VCaP (cell line): ENCODE results near the gene CLEC20A.

ENCODE experiments used
- H3K27ac ChIP-seq: fragments of 450-650 bp; 2 replicates; pipeline ENCODE4 v1.5.1; 2017
- TF ChIP-seq, protein P1 (sequence below): fragments of 450-650 bp; conservative IDR thresholded peaks from 2 replicates; pipeline ENCODE4 v1.5.1; 2017; ENCODE audit warnings: mild to moderate bottlenecking, moderate library complexity

Gene CLEC20A

GRCh38 chr1:178533121-178533946 is 36.6 kb upstream of the CLEC20A start:
- no peak overlapping the region for H3K27ac ChIP-seq
- TF ChIP-seq, protein P1, sequence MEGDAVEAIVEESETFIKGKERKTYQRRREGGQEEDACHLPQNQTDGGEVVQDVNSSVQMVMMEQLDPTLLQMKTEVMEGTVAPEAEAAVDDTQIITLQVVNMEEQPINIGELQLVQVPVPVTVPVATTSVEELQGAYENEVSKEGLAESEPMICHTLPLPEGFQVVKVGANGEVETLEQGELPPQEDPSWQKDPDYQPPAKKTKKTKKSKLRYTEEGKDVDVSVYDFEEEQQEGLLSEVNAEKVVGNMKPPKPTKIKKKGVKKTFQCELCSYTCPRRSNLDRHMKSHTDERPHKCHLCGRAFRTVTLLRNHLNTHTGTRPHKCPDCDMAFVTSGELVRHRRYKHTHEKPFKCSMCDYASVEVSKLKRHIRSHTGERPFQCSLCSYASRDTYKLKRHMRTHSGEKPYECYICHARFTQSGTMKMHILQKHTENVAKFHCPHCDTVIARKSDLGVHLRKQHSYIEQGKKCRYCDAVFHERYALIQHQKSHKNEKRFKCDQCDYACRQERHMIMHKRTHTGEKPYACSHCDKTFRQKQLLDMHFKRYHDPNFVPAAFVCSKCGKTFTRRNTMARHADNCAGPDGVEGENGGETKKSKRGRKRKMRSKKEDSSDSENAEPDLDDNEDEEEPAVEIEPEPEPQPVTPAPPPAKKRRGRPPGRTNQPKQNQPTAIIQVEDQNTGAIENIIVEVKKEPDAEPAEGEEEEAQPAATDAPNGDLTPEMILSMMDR, result no peak

DNA sequence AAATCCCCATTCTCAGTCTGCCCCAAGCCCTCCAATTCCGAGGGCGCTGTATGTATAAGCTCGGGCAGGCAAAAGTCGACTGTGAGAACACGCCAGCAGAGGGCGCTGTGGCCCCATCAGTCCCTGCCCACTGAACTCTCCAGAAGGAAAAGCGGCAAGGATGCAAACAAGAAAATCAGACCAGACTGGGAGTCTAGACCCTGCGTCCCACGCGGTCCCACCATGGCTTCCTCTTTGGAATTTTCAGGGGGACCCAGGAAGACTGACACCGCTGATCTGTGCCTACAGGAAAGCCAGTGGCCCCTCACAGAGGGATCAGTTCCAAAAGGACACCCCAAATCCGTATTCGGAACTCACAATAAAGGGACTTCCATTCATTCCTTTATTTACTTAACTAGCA is 35.6 kb upstream of the CLEC20A start:
- no peak overlapping the region; the same call in 1 of the 2 replicates for H3K27ac ChIP-seq
- TF ChIP-seq, protein P1, result peak; percentile 91

GRCh38 chr1:178531887-178532286 is 35.1 kb upstream of the CLEC20A start:
- H3K27ac ChIP-seq, result no peak overlapping the region
- TF ChIP-seq, protein P1, result no peak

- no peak overlapping the region for H3K27ac ChIP-seq
- TF ChIP-seq, protein P1, result no peak
These were observed 33.7 kb upstream of the CLEC20A start for GRCh38 chr1:178530502-178530901.

- TF ChIP-seq, protein P1, result no peak
- H3K27ac ChIP-seq, result no peak overlapping the region
These were observed 33.3 kb upstream of the CLEC20A start for GRCh38 chr1:178530037-178530402.

DNA sequence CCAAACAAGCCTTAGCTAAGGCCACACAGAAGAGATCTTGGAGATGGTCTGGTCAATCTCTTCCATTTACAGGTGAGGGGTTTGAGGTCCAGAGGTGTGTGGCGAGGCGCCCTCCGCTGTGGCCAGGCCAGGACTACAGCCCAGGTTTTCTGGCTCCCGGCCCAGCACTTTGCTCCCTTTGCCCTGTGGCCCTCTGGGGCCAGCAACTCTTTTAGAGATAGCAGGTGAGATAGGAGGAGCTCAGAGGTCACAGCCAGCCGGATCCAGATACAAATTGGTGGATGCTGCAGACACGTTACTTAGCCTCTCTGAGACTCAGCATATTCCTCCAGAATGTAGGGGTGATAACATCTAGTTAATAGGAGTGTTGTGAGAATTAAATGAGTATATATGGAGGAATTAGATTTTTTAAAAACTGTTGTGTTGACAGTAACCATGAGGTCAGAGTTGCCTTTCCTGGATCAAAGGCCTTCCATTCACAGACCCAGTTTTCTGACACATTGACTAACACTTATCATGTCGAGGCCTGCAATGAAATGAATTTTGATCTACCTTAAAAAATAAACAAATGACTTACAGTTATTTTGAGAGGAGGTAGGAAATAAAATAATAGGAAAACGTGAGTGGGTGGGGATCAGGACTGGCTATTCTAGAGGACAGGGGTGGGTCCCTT is 32.7 kb upstream of the CLEC20A start:
- TF ChIP-seq, protein P1, result no peak
- H3K27ac ChIP-seq, result no peak overlapping the region

GRCh38 chr1:178528953-178529335 is 32.2 kb upstream of the CLEC20A start:
- TF ChIP-seq, protein P1, result no peak
- H3K27ac ChIP-seq, result no peak overlapping the region
